ENCODE data around the gene LONP2. TPM values are rescaled to one million over a fixed set of nuclear protein-coding genes. Genes with fewer than 3 reads are reported as not detected.
"Not testable (repeated sequence)": the region's sequence is repeated elsewhere in the genome, so short reads cannot be mapped to it uniquely, and the experiment has no call there.

Gene LONP2
- total RNA-seq, 1 experiment from 2014 or later, result 83.3 TPM

DNA sequence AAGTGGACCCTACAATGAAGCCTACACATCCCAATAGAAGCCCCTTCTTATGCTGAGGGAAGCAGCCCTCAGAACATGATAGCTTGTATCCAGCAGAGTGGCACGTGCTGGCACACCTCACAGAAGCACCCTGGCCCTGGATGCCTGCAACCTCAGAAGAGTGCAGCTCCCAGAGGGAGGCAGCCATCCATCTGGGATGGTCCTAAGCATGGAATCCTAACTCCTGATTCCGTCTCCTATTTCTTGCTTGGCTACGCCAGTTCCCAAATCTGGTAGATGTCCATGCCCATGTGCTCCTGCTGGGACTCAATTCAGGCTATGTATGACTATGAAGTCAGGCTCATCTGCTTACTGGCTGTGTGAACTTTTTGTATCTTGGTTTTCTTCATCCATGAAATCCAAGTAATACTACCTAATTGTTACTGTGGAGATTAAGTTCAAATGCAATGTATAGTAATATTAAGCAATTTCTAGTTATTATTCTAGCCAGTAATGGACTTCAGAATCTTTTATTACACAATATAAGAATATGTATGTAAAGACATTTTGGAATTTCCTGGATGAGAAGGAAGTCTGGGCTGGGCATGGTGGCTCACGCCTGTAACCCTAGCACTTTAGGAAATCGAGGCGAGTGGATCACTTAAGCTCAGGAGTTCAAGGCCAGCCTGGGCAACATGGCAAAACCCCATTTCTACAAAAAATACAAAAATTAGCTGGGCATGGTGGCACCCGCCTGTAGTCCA lies 108.7 kb downstream of the LONP2 start:
- CTCF ChIA-PET, result interaction anchor here (0.7 to 2.0 kb wide), 3 partner anchors 153 to 278 kb away, joined by 4 to 12 read pairs (median 6); no protein-coding TSS in a partner anchor

GRCh38 chr16:48353565-48354163 lies 109.6 kb downstream of the LONP2 start:
- Mint-ChIP-seq H3K27me3 (ENCODE audit: unreplicated experiment) (no peaks in the 10 kb centered on the region), H3K27ac (ENCODE audit: unreplicated experiment) (no peak overlapping the region), H3K4me3 (ENCODE audit: low read depth, unreplicated experiment) (no peak overlapping the region), H3K9me3 (ENCODE audit: low read depth, unreplicated experiment) (no peaks in the 10 kb centered on the region), H3K36me3 (ENCODE audit: insufficient read depth, unreplicated experiment) (peaks cover 68% of the 10 kb centered on the region), H3K4me1 (ENCODE audit: low read depth, unreplicated experiment) (no peaks in the 10 kb centered on the region)
- intact Hi-C loops (cut with micrococcal nuclease; ENCODE audit: unreplicated experiment), result loop anchor here (1.0 to 2.0 kb wide), 2 partner anchors 173 to 269 kb away; no protein-coding TSS in a partner anchor
- peak; percentile 80 for TF ChIP-seq CTCF (IDR thresholded peaks at IDR 0.05; ENCODE audit: unreplicated experiment)
- BruUV-seq (replicated peaks), result no TSS peak
- DNase-seq, result peak; percentile 76
- CTCF ChIA-PET, result interaction anchor here (0.6 to 2.0 kb wide), 8 partner anchors 12 to 277 kb away, joined by 3 to 18 read pairs (median 4); partner anchors contain the start of gene SIAH1

More for the DNA sequence above, 108.7 kb downstream of the LONP2 start:
- Mint-ChIP-seq H3K4me3 (ENCODE audit: low read depth, unreplicated experiment) (no peak overlapping the region), H3K9me3 (ENCODE audit: low read depth, unreplicated experiment) (no peaks in the 10 kb centered on the region), H3K27me3 (ENCODE audit: unreplicated experiment) (no peaks in the 10 kb centered on the region), H3K4me1 (ENCODE audit: low read depth, unreplicated experiment) (no peaks in the 10 kb centered on the region), H3K36me3 (ENCODE audit: insufficient read depth, unreplicated experiment) (peaks cover 60% of the 10 kb centered on the region), H3K27ac (ENCODE audit: unreplicated experiment) (no peak overlapping the region)
- TF ChIP-seq CTCF (IDR thresholded peaks at IDR 0.05; ENCODE audit: unreplicated experiment), result no peak
- no TSS peak for BruUV-seq (replicated peaks)
- DNase-seq, result no peak
- intact Hi-C loops (cut with micrococcal nuclease; ENCODE audit: unreplicated experiment), result loop anchor here (1.0 to 2.0 kb wide), 2 partner anchors 173 to 270 kb away; no protein-coding TSS in a partner anchor

DNA sequence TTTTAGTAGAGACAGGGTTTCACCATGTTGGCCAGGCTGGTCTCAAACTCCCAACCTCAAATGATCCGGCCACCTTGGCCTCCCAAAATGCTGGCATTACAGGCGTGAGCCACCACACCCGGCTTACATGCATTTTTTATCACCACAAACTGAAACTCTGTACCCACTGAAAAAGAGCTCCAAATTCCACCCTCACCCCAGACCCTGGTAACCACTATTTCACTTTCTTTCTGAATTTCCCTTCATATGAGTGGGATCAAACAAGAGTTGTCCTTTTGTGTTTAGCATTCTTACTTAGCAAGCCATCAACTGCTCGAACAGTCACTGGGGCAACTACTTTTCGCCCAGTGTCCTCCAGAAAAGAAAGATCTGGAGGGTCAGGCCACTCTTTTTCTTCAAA lies 110.3 kb downstream of the LONP2 start:
- H3K27me3 Mint-ChIP-seq (ENCODE audit: unreplicated experiment); H3K27ac Mint-ChIP-seq (ENCODE audit: unreplicated experiment); intact Hi-C loops (cut with micrococcal nuclease; ENCODE audit: unreplicated experiment); DNase-seq; BruUV-seq (replicated peaks); H3K9me3 Mint-ChIP-seq (ENCODE audit: low read depth, unreplicated experiment); H3K4me3 Mint-ChIP-seq (ENCODE audit: low read depth, unreplicated experiment); H3K4me1 Mint-ChIP-seq (ENCODE audit: low read depth, unreplicated experiment): not testable (repeated sequence)
- CTCF ChIA-PET, result interaction anchor here (0.6 to 2.0 kb wide), 6 partner anchors 11 to 392 kb away, joined by 3 to 18 read pairs (median 4); partner anchors contain the start of gene SIAH1
- H3K36me3 Mint-ChIP-seq (ENCODE audit: insufficient read depth, unreplicated experiment), result peaks cover 66% of the 10 kb centered on the region

- Mint-ChIP-seq H3K27ac (ENCODE audit: unreplicated experiment) (no peak overlapping the region), H3K9me3 (ENCODE audit: low read depth, unreplicated experiment) (no peaks in the 10 kb centered on the region), H3K4me1 (ENCODE audit: low read depth, unreplicated experiment) (no peaks in the 10 kb centered on the region), H3K36me3 (ENCODE audit: insufficient read depth, unreplicated experiment) (peaks cover 66% of the 10 kb centered on the region), H3K27me3 (ENCODE audit: unreplicated experiment) (no peaks in the 10 kb centered on the region), H3K4me3 (ENCODE audit: low read depth, unreplicated experiment) (no peak overlapping the region)
- no peak for TF ChIP-seq CTCF (IDR thresholded peaks at IDR 0.05; ENCODE audit: unreplicated experiment)
- intact Hi-C loops (cut with micrococcal nuclease; ENCODE audit: unreplicated experiment), result no loop called here
- DNase-seq, result no peak
- no TSS peak for BruUV-seq (replicated peaks)
- CTCF ChIA-PET, result interaction anchor here (0.6 to 2.0 kb wide), 5 partner anchors 10 to 391 kb away, joined by 3 to 18 read pairs (median 6); no protein-coding TSS in a partner anchor
Observed at GRCh38 chr16:48354877-48355855, 111.1 kb downstream of the LONP2 start.
